Ishikawa (cell line): ENCODE data around the gene P2RY2.

Experiments
- CEBPB ChIP-seq: IDR thresholded peaks from 2 replicates; pipeline ENCODE4 v1.6.1; 2012
- CREB1 ChIP-seq: IDR thresholded peaks from 2 replicates; pipeline ENCODE4 v1.6.1; 2012; ENCODE audit warnings: low read depth
- EP300 ChIP-seq: IDR thresholded peaks from 2 replicates; pipeline ENCODE4 v1.6.1; 2012; ENCODE audit warnings: borderline replicate concordance
- REST ChIP-seq: IDR thresholded peaks from 2 replicates; pipeline ENCODE4 v1.6.1; 2012; ENCODE audit warnings: low read depth, mild to moderate bottlenecking
- TCF12 ChIP-seq: IDR thresholded peaks from 2 replicates; pipeline ENCODE4 v1.6.1; 2012; ENCODE audit warnings: low read depth
- TF ChIP-seq, protein P1 (sequence below): IDR thresholded peaks from 2 replicates; pipeline ENCODE4 v1.6.1; 2012

DNA sequence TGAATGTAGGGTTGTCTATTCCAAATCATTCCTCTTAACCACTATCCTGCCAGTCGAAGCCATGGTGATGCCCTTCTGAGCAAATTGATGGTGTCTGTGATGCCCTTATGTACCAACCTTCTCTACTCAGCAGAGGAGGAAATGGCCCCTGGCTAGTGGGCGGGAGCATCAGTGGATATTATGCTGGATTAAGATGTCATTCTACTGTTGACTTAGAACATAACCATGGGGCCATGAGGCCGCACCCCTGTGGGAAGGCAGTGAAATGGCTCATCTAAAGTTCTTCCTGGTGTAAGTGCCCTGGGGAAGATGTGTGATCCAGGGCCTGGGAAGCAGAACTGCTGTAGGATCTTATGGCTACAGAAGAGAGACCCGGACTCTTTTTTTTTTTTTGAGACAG lies 20.7 kb upstream of the P2RY2 start:
- TF ChIP-seq CEBPB (no peak), TCF12 (no peak), REST (no peak), EP300 (no peak), CREB1 (no peak)
- TF ChIP-seq, protein P1, sequence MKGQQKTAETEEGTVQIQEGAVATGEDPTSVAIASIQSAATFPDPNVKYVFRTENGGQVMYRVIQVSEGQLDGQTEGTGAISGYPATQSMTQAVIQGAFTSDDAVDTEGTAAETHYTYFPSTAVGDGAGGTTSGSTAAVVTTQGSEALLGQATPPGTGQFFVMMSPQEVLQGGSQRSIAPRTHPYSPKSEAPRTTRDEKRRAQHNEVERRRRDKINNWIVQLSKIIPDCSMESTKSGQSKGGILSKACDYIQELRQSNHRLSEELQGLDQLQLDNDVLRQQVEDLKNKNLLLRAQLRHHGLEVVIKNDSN, result no peak
